NCI-H82 treated with DMSO at 0.1 percent for 48 hours (cell line): ENCODE measurements around the gene SYT5.
"Not testable (repeated sequence)": the region's sequence is repeated elsewhere in the genome, so short reads cannot be mapped to it uniquely, and the experiment has no call there.

ENCODE experiments used
- DNase-seq: peaks from one replicate; lab custom pipeline; 2025; ENCODE audit not compliant: unreplicated experiment; lab: John Stamatoyannopoulos, UW

SYT5 gene

DNA sequence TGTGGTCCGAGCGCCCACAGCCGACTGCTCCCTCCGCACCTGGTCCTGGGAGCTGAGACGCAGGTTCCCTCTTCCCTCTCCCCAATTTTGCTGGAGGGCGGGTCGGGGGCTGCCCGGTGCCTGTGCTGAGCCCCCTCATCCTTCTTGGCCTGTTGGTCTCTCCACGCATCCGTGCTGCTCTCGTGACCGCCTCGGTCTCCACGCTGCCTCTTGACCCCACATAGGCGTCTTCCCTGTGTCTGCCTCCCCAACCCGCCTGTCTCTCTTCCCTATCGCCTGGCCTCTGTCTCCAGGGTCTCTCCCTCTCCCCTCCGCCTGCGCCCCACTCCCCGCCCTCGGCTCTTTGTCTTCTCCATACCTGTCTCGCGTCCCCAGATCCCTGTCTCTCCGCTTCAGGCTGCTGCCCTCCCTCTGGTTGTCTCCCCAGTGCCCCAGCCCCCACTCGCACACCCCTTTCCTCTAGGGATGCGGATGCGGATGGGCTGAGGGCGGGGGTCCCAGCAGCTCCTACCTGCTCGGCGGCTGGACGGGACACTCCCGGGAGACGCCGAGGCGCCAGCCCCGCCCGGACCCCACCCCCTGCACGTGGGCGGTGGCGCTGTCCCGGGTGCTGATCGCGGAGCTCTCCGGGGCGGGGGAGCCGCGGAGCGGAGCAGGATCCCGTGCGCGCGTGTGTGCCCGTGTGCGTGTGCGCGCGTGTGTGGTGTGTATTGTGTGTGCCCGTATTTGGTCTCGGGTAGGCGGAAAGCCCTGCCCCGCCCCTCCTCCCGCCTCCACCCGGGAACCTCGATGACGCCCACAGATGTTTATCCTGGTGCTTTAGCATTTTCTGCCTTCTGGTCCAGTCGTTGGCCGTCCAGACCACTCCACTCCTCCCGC, at the start of gene SYT5:
Gene SYT5 (minus strand): TSS at position 684 of the 879 bp plus-strand sequence. CDS start 1,248 bp downstream, outside the sequence.
- no peak for DNase-seq

GRCh38 chr19:55229789-55230182, 49.7 kb upstream of the SYT5 start:
- no peak for DNase-seq

DNA sequence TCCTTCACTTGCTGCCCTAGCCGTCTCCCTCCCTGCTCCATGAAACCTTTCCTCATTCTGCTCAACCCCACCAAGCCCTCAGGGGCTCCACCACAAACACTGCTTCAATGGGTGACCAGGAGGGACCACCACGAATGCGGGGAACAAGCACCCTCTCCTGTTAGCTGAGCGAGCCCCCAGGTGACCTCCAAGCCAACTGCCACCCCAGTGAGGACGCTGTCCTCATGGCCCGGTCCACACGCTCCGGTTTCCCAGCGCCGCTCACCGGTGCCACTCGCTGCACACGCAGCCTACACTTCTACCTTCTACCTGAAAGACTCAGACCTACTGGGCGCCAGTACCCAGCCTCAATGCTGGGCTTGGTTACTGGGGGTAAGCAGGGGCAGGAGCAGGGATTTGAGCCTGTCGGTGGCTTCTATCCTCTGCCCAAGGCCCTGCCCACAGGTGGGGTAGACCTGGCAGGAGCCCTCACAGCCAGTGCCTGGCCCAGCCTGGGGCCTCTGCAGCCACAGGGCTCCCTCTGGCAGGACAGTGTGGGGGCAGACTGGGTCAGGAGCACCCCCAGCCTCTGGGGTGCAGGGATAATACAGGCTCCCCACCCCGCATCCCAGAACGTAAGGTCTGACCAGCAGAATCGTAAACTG, 49.2 kb upstream of the SYT5 start:
- DNase-seq, result no peak

GRCh38 chr19:55228403-55229031, 48.4 kb upstream of the SYT5 start, which contains the start of gene TMEM86B:
TSS of gene TMEM86B (minus strand) at chr19:55228763. CDS start at chr19:55228741, 22 bp downstream.
- no peak for DNase-seq

- DNase-seq, result no peak
These were observed 47.9 kb upstream of the SYT5 start for GRCh38 chr19:55228015-55228391.

GRCh38 chr19:55227241-55228014, 47.3 kb upstream of the SYT5 start:
- no peak for DNase-seq

- no peak for DNase-seq
These were observed 46.7 kb upstream of the SYT5 start for GRCh38 chr19:55226788-55227187.

DNA sequence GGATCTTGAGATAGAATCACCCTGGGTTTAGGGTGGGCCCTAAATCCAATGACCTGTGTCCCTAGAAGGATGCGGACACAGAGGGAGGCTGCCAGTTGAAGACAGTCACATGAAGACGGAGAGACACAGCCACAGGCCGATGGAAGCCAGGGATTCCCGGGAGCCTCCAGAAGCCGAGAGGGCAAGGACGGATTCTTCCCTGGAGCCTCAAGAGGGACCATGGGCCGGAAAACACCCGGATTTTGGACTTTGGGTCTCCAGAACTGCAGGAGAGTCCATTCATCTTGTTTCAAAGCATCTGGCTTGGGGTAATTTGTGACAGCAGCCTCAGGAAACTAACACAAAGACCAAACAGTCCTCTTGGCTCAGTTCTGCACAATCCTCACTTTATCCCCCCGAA, 46.2 kb upstream of the SYT5 start:
- DNase-seq, result no peak

DNA sequence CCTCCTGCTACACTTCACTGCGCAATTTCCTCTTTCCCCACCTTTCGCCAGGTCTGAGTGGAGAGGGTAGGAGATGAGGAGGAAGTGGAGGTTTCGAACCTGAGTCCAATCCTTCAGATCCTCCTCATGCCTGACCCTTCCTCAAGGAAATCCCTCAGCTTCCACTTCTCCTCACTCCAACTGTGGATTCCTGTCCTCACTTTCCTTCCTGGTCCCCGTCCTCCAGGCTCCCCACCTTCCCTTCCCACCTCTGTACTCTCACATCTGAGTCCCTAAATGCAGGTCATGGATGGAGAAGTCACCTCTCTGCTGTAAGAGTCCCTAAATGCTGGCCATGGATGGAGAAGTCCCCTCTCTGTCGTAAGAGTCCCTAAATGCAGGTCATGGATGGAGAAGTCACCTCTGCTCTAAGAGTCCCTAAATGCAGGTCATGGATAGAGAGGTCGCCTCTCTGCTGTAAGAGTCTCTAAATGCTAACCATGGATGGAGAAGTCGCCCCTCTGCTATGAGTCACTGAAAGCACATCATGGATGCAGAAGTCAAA, 45.4 kb upstream of the SYT5 start:
- DNase-seq, result no peak

DNA sequence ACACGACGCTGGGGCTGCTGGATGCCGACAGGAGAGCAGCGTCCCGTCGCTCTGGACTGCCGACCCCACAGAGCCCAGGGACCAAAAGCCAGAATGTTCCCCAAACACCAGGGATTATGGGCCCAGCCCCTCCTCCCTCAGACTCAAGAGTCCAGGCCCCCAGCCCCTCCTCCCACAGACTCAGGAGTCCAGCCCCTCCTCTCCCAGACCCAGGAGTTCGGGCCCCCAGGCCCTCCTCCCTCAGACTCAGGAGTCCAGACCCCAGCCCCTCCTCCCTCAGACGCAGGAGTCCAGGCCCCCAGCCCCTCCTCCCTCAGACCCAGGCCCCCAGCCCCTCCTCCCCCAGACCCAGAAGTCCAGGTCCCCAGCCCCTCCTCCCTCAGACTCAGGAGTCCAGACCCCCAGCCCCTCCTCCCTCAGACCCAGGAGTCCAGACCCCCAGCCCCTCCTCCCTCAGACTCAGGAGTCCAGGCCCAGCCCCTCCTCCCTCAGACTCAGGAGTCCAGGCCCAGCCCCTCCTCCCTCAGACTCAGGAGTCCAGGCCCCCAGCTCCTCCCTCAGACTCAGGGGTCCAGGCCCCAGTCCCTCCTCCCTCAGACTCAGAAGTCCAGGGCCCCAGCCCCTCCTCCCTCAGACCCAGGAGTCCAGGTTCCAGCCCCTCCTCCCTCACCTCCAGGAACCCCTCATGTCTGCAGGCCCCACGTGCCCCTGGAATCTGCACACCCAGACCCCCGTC, 44.8 kb upstream of the SYT5 start:
- DNase-seq, result not testable (repeated sequence)

- DNase-seq, result no peak
These were observed 44.1 kb upstream of the SYT5 start for GRCh38 chr19:55224038-55224665.

DNA sequence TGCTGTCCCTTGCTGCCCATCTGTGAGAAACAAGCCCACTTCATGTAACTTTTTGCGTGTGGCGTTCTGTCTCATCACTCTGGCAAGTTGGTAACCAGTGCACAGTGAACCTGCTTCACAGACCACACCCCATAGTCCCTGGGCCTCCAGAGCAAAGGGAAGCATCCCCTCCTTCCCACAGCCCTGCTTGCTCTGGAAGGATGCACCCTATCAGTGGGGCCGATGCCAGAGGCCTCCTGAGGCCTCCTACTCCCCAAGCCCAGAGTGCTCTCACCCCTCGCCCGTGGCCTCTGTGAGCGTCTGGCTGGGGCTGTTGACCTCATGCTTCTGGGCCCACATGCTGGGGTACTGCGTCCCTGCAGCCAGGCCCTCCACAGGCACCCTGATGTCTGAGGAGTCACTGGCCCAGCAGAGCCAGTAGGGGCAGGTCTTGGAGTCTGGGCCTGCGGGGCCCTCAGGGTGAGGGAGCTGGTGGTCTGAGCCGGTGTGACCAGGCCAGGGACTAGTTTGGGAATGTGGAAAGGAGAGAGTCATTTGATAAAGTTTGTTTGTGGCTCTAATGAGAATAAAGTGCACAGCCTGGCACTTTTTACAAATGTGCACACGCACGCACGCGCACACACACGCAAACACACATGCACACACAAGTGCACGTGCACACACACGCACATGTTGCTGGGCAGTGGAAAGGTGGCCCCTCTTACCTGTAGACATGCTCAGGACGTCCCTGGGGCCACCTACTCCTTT, 43.4 kb upstream of the SYT5 start:
- DNase-seq, result no peak

DNA sequence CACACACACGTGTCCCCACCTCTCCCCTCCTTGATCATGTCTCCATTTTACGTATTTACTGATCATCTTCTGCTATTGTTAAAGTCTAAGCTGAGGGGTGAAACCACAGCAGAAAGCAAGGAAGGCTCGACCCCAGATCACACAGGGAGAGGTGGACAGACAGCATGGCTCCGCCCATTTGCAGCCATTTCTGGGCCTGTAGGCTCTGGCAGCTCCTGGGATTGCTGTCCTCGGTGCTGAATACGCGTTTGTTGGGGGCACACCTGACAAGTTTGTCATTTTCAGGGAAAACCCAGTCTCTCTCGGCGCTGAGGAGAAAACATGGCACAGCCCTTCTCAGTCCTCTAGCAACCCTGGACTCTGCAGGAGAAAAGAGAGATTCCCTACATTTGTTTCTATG, 40.4 kb upstream of the SYT5 start:
- no peak for DNase-seq

DNA sequence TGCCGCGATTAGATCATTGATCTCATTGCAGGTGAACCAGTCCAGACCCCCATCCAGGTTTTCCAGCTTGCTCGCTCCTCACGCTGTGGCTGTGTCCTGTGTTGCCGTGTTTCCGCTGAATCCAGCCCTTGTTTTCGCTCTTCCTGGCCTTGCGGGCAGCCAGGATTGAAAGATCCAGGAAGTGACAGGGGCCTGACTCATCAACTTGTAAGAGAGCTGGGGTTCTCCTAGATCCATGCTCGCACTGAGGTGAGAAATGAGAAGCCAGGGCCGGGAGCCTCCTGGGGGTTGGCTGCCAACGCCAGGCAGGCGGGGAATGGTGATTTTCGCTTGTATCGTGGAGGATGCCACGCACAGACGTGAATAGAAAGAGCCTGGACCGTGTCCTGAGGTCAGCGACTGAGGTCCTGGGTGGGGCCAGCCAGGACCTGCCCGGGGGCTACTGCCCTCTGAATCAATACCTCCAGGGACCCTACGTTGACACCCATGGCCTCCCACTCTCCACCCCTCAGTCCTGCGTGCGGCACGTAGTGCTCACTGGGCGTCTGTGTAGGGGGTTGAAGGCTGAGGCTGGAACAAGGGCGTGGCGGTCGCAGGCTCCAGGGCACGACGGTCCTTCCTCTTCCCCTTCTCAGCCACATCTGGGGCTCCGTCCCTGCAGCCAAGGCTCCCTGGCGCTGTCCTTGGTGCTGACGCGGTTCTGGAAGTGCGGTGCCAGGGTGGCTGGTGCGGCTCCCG, 36.5 kb upstream of the SYT5 start:
- peak; percentile 97 for DNase-seq

DNA sequence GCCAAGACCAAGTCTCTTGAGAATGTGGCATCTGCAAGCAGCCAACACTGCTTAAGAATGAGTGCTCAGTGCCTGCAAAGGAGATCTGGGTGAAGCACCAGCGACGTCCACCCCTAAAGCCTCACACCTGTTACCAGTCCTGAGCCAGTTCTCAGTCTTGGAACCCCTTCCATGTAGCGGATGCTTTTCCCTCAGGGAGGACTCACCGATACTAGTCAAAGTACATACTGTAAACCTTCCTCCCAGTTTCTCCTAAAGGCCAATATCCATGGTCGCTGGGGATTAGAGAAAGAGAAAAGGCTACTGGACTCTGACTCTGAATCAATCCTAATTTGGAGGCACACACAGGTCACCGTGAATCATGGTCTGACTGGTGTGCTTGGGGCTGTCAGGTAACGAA, 33.5 kb upstream of the SYT5 start:
- DNase-seq, result no peak

- no peak for DNase-seq
These were observed 32.4 kb upstream of the SYT5 start for GRCh38 chr19:55212447-55212846.

DNA sequence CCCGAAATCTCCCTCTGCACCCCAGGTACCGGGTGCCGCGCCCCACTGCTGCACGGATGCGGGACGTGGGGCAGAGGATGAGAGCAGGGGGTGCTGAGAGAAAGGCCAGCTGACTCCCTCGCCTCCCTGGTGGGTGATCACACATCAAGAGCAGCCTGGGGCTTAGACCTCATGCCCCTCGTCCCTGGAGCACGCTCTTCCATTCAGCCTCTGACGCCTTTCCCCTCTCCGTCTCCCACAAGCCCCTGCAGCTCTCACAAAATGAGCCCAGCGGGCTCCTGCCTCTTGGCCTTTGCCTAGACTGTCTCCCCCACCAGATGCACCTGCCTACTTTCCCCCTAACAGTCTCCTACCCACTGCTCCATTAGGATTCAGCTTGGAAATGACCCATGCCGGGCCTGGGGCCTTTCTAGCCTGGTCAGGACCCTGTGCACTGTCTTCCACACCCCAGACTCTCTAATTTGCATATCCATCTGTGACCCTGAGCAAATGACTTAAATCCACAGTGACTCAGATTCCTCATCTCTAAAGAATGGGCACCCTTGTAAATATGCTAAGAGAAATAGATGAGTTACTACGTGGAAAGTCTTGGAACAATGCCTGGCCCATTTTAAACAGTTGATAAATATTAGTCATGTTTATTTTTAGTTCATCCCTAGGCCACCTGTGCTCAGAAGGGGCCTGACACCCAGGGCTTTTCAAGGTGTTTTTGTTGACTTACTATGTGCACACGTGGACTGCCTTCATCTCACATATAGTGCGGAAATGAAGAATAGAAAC, 29.8 kb upstream of the SYT5 start:
- no peak for DNase-seq
